HG03196 (cell line): ENCODE data around the gene PPP6C.

Experiments used
- ATAC-seq: cut with Tn5 transposase; IDR thresholded peaks from one replicate; pipeline ENCODE4 v1.9.1; 2021; ENCODE audit not compliant: unreplicated experiment

PPP6C gene

GRCh38 chr9:125099816-125100215 is 89.8 kb downstream of the PPP6C start:
- ATAC-seq, result no peak
